Measurements from ENCODE around the gene ZG16B.

The ZG16B gene

DNA sequence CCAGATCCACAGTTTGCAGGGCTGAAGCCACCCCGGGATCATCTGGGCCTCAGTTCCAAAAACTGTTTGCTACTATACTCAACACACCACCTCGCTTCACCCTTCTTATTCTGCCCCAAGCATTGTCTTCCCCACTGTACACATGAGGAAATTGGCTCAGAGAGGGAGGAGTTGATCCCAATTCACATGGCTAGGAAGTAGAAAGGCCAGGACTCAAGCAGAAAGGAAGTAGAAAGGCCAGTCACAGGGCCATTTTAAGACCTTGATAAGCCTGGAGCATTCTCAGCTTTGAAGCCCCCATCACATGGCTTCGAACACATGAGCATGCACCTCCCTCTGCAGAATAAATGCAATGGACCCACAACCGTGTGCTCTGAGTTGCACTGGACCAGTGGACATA is 35.5 kb downstream of the ZG16B start:
- H3K9me2 ChIP-seq (replicated peaks; ENCODE audit: low read depth, low read length) = no peaks in the 10 kb centered on the region
- peaks cover 4% of the 10 kb centered on the region for H3K4me1 ChIP-seq (ENCODE audit: insufficient read depth, low read length, poor library complexity, severe bottlenecking)
- no peaks in the 10 kb centered on the region for H4K20me1 ChIP-seq (ENCODE audit: insufficient read depth, low read length, poor library complexity, severe bottlenecking)
- H3K4me3 ChIP-seq (ENCODE audit: low read length, poor library complexity, severe bottlenecking) = no peak overlapping the region
- no peaks in the 10 kb centered on the region for H3K9me3 ChIP-seq (ENCODE audit: insufficient read depth, low read depth, low read length)
- no peaks in the 10 kb centered on the region for H3K79me2 ChIP-seq (ENCODE audit: insufficient read depth, low read length)
- TF ChIP-seq, protein P1, sequence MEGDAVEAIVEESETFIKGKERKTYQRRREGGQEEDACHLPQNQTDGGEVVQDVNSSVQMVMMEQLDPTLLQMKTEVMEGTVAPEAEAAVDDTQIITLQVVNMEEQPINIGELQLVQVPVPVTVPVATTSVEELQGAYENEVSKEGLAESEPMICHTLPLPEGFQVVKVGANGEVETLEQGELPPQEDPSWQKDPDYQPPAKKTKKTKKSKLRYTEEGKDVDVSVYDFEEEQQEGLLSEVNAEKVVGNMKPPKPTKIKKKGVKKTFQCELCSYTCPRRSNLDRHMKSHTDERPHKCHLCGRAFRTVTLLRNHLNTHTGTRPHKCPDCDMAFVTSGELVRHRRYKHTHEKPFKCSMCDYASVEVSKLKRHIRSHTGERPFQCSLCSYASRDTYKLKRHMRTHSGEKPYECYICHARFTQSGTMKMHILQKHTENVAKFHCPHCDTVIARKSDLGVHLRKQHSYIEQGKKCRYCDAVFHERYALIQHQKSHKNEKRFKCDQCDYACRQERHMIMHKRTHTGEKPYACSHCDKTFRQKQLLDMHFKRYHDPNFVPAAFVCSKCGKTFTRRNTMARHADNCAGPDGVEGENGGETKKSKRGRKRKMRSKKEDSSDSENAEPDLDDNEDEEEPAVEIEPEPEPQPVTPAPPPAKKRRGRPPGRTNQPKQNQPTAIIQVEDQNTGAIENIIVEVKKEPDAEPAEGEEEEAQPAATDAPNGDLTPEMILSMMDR (conservative IDR thresholded peaks at IDR 0.05; ENCODE audit: low read length) = no peak
- no peak for TF ChIP-seq EZH2phosphoT487 (IDR thresholded peaks at IDR 0.05; ENCODE audit: borderline replicate concordance)
- no peak overlapping the region for H3K4me2 ChIP-seq (ENCODE audit: low read depth, low read length, poor library complexity, severe bottlenecking)
- H3F3A ChIP-seq (ENCODE audit: low read depth) = no peaks in the 10 kb centered on the region
- H3K36me3 ChIP-seq (ENCODE audit: insufficient read depth, low read length) = no peaks in the 10 kb centered on the region
- H3K27me3 ChIP-seq (ENCODE audit: insufficient read depth, low read length, poor library complexity, severe bottlenecking) = no peaks in the 10 kb centered on the region
- no peak overlapping the region for H3K9ac ChIP-seq (ENCODE audit: low read depth, low read length, poor library complexity, severe bottlenecking)
- no peak overlapping the region for H2AFZ ChIP-seq (ENCODE audit: low read length)

DNA sequence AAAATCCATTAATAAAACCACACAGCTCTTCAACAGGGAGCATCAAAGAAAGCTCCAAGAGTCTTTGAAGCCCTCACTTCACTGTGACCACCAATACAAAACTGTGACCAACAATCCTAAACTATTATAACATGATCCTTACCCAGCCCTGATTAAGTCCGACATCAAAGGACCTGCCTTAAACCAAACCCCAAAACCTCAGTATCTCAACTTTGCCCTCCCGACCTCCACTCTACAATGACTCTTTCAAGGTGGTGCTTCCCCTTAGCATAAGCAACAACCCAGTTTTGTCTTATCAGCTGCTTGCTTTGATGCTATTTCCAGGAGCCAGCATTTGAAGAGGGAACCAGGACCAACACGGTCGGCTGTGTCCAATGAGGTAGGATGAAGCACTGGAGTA is 36.3 kb downstream of the ZG16B start:
- no peaks in the 10 kb centered on the region for H3K27me3 ChIP-seq (ENCODE audit: insufficient read depth, low read length, poor library complexity, severe bottlenecking)
- H2AFZ ChIP-seq (ENCODE audit: low read length) = no peak overlapping the region
- peaks cover 4% of the 10 kb centered on the region for H3K4me1 ChIP-seq (ENCODE audit: insufficient read depth, low read length, poor library complexity, severe bottlenecking)
- H3K9ac ChIP-seq (ENCODE audit: low read depth, low read length, poor library complexity, severe bottlenecking) = no peak overlapping the region
- no peak for TF ChIP-seq EZH2phosphoT487 (IDR thresholded peaks at IDR 0.05; ENCODE audit: borderline replicate concordance)
- TF ChIP-seq, protein P1 (conservative IDR thresholded peaks at IDR 0.05; ENCODE audit: low read length) = no peak
- no peaks in the 10 kb centered on the region for H3K79me2 ChIP-seq (ENCODE audit: insufficient read depth, low read length)
- H3K4me2 ChIP-seq (ENCODE audit: low read depth, low read length, poor library complexity, severe bottlenecking) = no peak overlapping the region
- no peaks in the 10 kb centered on the region for H3K9me2 ChIP-seq (replicated peaks; ENCODE audit: low read depth, low read length)
- no peaks in the 10 kb centered on the region for H3K36me3 ChIP-seq (ENCODE audit: insufficient read depth, low read length)
- H3F3A ChIP-seq (ENCODE audit: low read depth) = no peaks in the 10 kb centered on the region
- no peak overlapping the region for H3K4me3 ChIP-seq (ENCODE audit: low read length, poor library complexity, severe bottlenecking)
- H4K20me1 ChIP-seq (ENCODE audit: insufficient read depth, low read length, poor library complexity, severe bottlenecking) = no peaks in the 10 kb centered on the region
- no peaks in the 10 kb centered on the region for H3K9me3 ChIP-seq (ENCODE audit: insufficient read depth, low read depth, low read length)

- Histone ChIP-seq H3K4me2 (ENCODE audit: low read depth, low read length, poor library complexity, severe bottlenecking) (peak overlapping the region; percentile 87), H4K20me1 (ENCODE audit: insufficient read depth, low read length, poor library complexity, severe bottlenecking) (no peaks in the 10 kb centered on the region), H3F3A (ENCODE audit: low read depth) (no peaks in the 10 kb centered on the region), H3K9me3 (ENCODE audit: insufficient read depth, low read depth, low read length) (no peaks in the 10 kb centered on the region), H3K4me3 (ENCODE audit: low read length, poor library complexity, severe bottlenecking) (peak overlapping the region; percentile 88), H3K27me3 (ENCODE audit: insufficient read depth, low read length, poor library complexity, severe bottlenecking) (no peaks in the 10 kb centered on the region), H2AFZ (ENCODE audit: low read length) (peak overlapping the region; percentile 91), H3K36me3 (ENCODE audit: insufficient read depth, low read length) (no peaks in the 10 kb centered on the region), H3K4me1 (ENCODE audit: insufficient read depth, low read length, poor library complexity, severe bottlenecking) (peaks cover 4% of the 10 kb centered on the region), H3K79me2 (ENCODE audit: insufficient read depth, low read length) (no peaks in the 10 kb centered on the region), H3K9me2 (replicated peaks; ENCODE audit: low read depth, low read length) (no peaks in the 10 kb centered on the region), H3K9ac (ENCODE audit: low read depth, low read length, poor library complexity, severe bottlenecking) (peak overlapping the region; percentile 89)
- TF ChIP-seq, protein P1 (conservative IDR thresholded peaks at IDR 0.05; ENCODE audit: low read length) = no peak
- TF ChIP-seq EZH2phosphoT487 (IDR thresholded peaks at IDR 0.05; ENCODE audit: borderline replicate concordance) = no peak
Observed at GRCh38 chr16:2867661-2867986, 37.5 kb downstream of the ZG16B start.

All from Loucy (cell line).